WTC11 (cell line): ENCODE measurements around the gene CD276. TPM values are rescaled to one million over a fixed set of nuclear protein-coding genes. Genes with fewer than 3 reads are reported as not detected.
"Not testable (repeated sequence)": the region's sequence is repeated elsewhere in the genome, so short reads cannot be mapped to it uniquely, and the experiment has no call there.

ENCODE experiments used
- ATAC-seq: fragments of 200-7000 bp; cut with Tn5 transposase; 2 replicates; pipeline ENCODE4 v1.10.0; 2021; ENCODE audit warnings: mild to moderate bottlenecking, moderate library complexity
- CTCF ChIA-PET: fragments of 300-600 bp; sonication (Branson Sonifier 250); formaldehyde crosslinking; loops from one replicate; lab custom pipeline; 2021; ENCODE audit warnings: antibody characterized with exemption; lab: Charles Lee
- POLR2A ChIA-PET: fragments of 350-600 bp; sonication (Branson Sonifier 250); formaldehyde crosslinking; loops from one replicate; lab custom pipeline; 2021; ENCODE audit warnings: antibody characterized with exemption; lab: Charles Lee
- DNase-seq: peaks from one replicate; pipeline ENCODE4 v3.0.0; 2021; ENCODE audit warnings: low spot score
- H3K27ac Mint-ChIP-seq: 2 replicates; pipeline ENCODE4 v1.8.0; 2021; ENCODE audit warnings: mixed read lengths
- H3K27me3 Mint-ChIP-seq: 2 replicates; pipeline ENCODE4 v1.8.0; 2021; ENCODE audit warnings: low read depth, mild to moderate bottlenecking, moderate library complexity, mixed read lengths
- H3K36me3 Mint-ChIP-seq: 2 replicates; pipeline ENCODE4 v1.8.0; 2021; ENCODE audit warnings: mixed read lengths
- H3K4me1 Mint-ChIP-seq: 2 replicates; pipeline ENCODE4 v1.8.0; 2022; ENCODE audit warnings: mixed read lengths
- H3K4me3 Mint-ChIP-seq: 2 replicates; pipeline ENCODE4 v1.8.0; 2021; ENCODE audit warnings: mild to moderate bottlenecking, moderate library complexity, mixed read lengths
- H3K9me3 Mint-ChIP-seq: 2 replicates; pipeline ENCODE4 v1.8.0; 2021; ENCODE audit warnings: mixed read lengths
- ATF6 ChIP-seq: sonication (generic); formaldehyde crosslinking; IDR thresholded peaks from 2 replicates; pipeline ENCODE4 v1.8.1; 2023; ENCODE audit warnings: mild to moderate bottlenecking, missing genetic modification reagents
- CREB1 ChIP-seq: sonication (generic); formaldehyde crosslinking; IDR thresholded peaks from 2 replicates; pipeline ENCODE4 v1.8.0; 2023; ENCODE audit warnings: mild to moderate bottlenecking, missing genetic modification reagents
- E2F1 ChIP-seq: sonication (generic); formaldehyde crosslinking; IDR thresholded peaks from 2 replicates; pipeline ENCODE4 v1.8.0; 2022; ENCODE audit warnings: mild to moderate bottlenecking, missing genetic modification reagents
- FOXP1 ChIP-seq: sonication (generic); formaldehyde crosslinking; IDR thresholded peaks from 2 replicates; pipeline ENCODE4 v1.8.0; 2022; ENCODE audit warnings: missing genetic modification reagents, mild to moderate bottlenecking, moderate library complexity, borderline replicate concordance
- HMGXB4 ChIP-seq: sonication (generic); formaldehyde crosslinking; IDR thresholded peaks from 2 replicates; pipeline ENCODE4 v1.8.1; 2023; ENCODE audit warnings: mild to moderate bottlenecking, moderate library complexity, missing genetic modification reagents
- PRDM15 ChIP-seq: sonication (generic); formaldehyde crosslinking; IDR thresholded peaks from 2 replicates; pipeline ENCODE4 v1.8.0; 2022; ENCODE audit warnings: missing genetic modification reagents
- RELA ChIP-seq: sonication (generic); formaldehyde crosslinking; IDR thresholded peaks from 2 replicates; pipeline ENCODE4 v1.8.1; 2022; ENCODE audit warnings: missing genetic modification reagents, mild to moderate bottlenecking, borderline replicate concordance
- ZNF317 ChIP-seq: sonication (generic); formaldehyde crosslinking; IDR thresholded peaks from 2 replicates; pipeline ENCODE4 v1.8.1; 2023; ENCODE audit warnings: low read depth, mild to moderate bottlenecking, moderate library complexity, missing genetic modification reagents, borderline replicate concordance
- ZNF425 ChIP-seq: fragments of 250-450 bp; sonication (Bioruptor Pico); conservative IDR thresholded peaks from 2 replicates; pipeline ENCODE4 v1.9.0; 2021; ENCODE audit warnings: mild to moderate bottlenecking
- total RNA-seq: library from RNA; stranded (reverse); gene quantifications from 3 replicates; pipeline ENCODE4 v1.2.3, GENCODE V29; 2021

The CD276 gene
- total RNA-seq, 1 experiment from 2014 or later = 153 TPM

- no peak for TF ChIP-seq ZNF425 (CRISPR knock-in tag)
- TF ChIP-seq, all 79 proteins: peak for 0
Measured at GRCh38 chr15:73723191-73723590, 39.0 kb downstream of the CD276 start (continued).

- Mint-ChIP-seq H3K4me1 (no peaks in the 10 kb centered on the region), H3K9me3 (no peaks in the 10 kb centered on the region), H3K27me3 (no peaks in the 10 kb centered on the region), H3K36me3 (no peaks in the 10 kb centered on the region), H3K27ac (no peak overlapping the region), H3K4me3 (no peak overlapping the region)
- TF ChIP-seq PRDM15 (CRISPR knock-in tag) = no peak
- TF ChIP-seq FOXP1 (CRISPR knock-in tag) = no peak
- DNase-seq = no peak
- ChIA-PET CTCF (interaction anchor here (1.1 kb wide), 1 partner anchor 12 kb away, joined by 7 read pairs; no protein-coding TSS in a partner anchor), POLR2A (no interaction called here)
- no peak for ATAC-seq
Measured at GRCh38 chr15:73724212-73724611, 40.0 kb downstream of the CD276 start.

- TF ChIP-seq CREB1 = no peak
- no peak for TF ChIP-seq HMGXB4 (CRISPR knock-in tag)
- no peak for TF ChIP-seq ATF6 (CRISPR knock-in tag)
- TF ChIP-seq RELA (CRISPR knock-in tag) = no peak
- no peak for TF ChIP-seq ZNF317 (CRISPR knock-in tag)
- no peak for TF ChIP-seq E2F1 (CRISPR knock-in tag)
- H3K27me3 Mint-ChIP-seq = no peaks in the 10 kb centered on the region
- H3K27ac Mint-ChIP-seq = no peak overlapping the region
- no peaks in the 10 kb centered on the region for H3K36me3 Mint-ChIP-seq
- DNase-seq (no peak), ATAC-seq (no peak)
- no peak overlapping the region for H3K4me3 Mint-ChIP-seq
- ChIA-PET CTCF (interaction anchor here (1.5 to 2.6 kb wide), 3 partner anchors 10 to 140 kb away, joined by 5 to 11 read pairs (median 6); no protein-coding TSS in a partner anchor), POLR2A (no interaction called here)
- H3K4me1 Mint-ChIP-seq = no peaks in the 10 kb centered on the region
- H3K9me3 Mint-ChIP-seq = peaks cover 6% of the 10 kb centered on the region; the same call in 1 of the 2 replicates
Measured at GRCh38 chr15:73727330-73727976, 43.3 kb downstream of the CD276 start.

GRCh38 chr15:73732051-73732450, 47.9 kb downstream of the CD276 start:
- CTCF ChIA-PET = interaction anchor here (0.6 to 2.6 kb wide), 6 partner anchors 15 to 415 kb away, joined by 3 to 14 read pairs (median 5); no protein-coding TSS in a partner anchor
- DNase-seq, ATAC-seq, H3K4me1 Mint-ChIP-seq, H3K27ac Mint-ChIP-seq, H3K36me3 Mint-ChIP-seq, H3K4me3 Mint-ChIP-seq, H3K9me3 Mint-ChIP-seq, H3K27me3 Mint-ChIP-seq: not testable (repeated sequence)
- POLR2A ChIA-PET = interaction anchor here (1.0 to 1.1 kb wide), 2 partner anchors 10 to 47 kb away, joined by 3 read pairs; no protein-coding TSS in a partner anchor
